GM12874 (cell line): Measurements from ENCODE around the gene TSPYL2.

ENCODE experiments used
- TF ChIP-seq, protein P1 (sequence below): IDR thresholded peaks from 2 replicates; pipeline ENCODE4 v1.5.1; 2011; ENCODE audit warnings: low read depth, mild to moderate bottlenecking, control low read depth, low read length, moderate library complexity; ENCODE audit not compliant: insufficient read depth

Gene TSPYL2

DNA sequence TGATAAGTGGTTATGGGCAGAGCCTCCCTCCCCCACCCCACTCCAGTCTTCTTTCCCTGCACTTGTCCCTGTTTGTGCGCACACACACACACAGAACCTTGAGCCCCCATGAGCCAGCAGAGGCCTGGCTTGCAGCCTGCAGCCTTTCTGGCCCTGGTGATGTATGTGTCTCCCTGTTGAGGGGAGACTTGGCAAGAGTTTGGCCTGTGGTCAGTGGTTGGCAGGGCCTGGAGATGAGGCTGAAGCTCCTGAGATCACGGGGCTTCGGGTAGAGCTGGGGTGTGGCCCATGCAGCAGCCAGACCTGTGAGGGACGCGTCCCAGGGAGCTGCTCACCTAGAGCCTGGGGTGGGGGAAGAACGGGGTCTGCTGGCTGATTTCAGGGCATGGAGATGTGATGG lies 31.3 kb upstream of the TSPYL2 start:
- TF ChIP-seq, protein P1, sequence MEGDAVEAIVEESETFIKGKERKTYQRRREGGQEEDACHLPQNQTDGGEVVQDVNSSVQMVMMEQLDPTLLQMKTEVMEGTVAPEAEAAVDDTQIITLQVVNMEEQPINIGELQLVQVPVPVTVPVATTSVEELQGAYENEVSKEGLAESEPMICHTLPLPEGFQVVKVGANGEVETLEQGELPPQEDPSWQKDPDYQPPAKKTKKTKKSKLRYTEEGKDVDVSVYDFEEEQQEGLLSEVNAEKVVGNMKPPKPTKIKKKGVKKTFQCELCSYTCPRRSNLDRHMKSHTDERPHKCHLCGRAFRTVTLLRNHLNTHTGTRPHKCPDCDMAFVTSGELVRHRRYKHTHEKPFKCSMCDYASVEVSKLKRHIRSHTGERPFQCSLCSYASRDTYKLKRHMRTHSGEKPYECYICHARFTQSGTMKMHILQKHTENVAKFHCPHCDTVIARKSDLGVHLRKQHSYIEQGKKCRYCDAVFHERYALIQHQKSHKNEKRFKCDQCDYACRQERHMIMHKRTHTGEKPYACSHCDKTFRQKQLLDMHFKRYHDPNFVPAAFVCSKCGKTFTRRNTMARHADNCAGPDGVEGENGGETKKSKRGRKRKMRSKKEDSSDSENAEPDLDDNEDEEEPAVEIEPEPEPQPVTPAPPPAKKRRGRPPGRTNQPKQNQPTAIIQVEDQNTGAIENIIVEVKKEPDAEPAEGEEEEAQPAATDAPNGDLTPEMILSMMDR, result no peak

DNA sequence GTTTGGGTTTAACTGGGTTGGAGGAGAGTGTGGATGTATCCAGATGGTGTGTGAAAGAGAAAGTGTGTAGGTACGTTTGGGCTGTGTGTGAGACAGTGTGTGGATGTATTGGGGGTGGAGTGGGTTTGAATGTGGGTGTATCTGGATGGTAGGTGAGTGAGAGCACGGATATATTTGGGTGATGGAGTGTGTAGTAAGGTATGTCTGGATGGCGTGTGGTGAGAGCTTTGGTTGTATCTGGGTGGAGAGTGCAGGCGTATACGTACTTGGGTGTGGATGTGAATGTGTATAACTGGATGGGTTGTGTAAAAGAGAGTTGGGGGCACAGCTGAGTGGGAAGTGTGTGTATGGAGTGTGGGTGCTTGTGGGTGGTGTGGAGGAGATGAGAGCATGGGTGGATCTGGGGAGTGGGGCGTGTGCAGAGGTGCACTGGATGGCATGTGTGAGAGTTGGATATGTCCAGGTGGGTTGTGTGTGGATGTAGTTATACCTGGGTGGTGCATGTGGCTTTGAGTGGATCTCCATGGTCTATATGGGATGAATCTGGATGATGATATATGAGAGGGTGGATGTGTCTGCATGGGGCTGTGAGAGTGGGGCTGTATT lies 26.8 kb upstream of the TSPYL2 start:
- TF ChIP-seq, protein P1, result no peak

DNA sequence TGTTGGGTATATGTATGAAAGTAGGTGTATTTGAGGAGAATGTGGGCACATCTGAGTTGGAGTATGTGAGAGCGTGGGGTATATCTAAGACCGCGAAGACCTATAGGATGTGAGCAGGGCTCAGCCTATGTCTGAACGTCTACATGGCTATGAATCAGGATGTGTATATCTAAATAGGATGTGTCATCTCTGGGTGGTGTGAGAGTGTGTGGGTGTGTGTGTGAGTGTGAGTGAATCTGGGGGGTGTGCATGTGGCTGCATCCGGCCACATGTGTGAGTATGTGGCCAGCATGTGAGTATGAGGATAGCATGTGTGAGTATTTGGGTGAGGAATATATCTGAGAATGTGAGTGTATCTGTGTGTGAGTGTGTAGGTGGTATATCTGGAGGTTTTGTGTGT lies 25.9 kb upstream of the TSPYL2 start:
- TF ChIP-seq, protein P1, result no peak

DNA sequence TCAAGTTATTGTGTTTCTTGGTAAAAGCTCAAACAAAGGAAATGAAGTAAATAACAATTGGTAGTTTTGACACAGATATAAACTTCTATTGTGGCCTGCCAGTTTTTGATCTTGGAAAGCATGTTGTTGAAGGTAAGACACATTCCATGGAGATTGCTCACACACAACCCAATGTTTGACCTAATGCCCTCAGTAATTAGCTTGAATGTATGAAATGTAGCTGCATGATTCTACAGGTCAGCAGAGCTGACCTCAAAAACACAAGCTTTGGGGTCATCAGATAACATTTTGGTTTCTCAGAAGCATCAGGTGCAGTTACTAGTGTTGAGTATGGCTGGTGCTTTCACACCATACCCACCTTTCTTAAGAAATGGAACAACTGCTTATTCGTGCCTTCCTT lies 17.1 kb upstream of the TSPYL2 start:
- TF ChIP-seq, protein P1, result no peak

DNA sequence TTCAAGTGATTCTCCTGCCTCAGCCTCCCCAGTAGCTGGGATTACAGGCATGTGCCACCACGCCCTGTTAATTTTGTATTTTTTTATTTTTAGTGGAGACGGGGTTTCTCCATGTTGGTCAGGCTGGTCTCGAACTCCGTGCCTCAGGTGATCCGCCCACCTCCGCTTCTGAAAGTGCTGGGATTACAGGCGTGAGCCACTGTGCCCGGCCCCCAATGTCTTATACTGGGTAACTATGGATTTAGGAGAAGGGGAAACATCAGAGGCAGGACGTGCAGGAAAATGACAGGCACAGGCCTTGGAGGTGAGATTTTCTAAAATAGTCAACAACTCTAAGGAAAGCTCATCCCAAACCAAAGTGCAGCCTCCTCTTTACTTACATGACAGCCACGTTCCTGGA lies 11.1 kb upstream of the TSPYL2 start:
- TF ChIP-seq, protein P1, result no peak

DNA sequence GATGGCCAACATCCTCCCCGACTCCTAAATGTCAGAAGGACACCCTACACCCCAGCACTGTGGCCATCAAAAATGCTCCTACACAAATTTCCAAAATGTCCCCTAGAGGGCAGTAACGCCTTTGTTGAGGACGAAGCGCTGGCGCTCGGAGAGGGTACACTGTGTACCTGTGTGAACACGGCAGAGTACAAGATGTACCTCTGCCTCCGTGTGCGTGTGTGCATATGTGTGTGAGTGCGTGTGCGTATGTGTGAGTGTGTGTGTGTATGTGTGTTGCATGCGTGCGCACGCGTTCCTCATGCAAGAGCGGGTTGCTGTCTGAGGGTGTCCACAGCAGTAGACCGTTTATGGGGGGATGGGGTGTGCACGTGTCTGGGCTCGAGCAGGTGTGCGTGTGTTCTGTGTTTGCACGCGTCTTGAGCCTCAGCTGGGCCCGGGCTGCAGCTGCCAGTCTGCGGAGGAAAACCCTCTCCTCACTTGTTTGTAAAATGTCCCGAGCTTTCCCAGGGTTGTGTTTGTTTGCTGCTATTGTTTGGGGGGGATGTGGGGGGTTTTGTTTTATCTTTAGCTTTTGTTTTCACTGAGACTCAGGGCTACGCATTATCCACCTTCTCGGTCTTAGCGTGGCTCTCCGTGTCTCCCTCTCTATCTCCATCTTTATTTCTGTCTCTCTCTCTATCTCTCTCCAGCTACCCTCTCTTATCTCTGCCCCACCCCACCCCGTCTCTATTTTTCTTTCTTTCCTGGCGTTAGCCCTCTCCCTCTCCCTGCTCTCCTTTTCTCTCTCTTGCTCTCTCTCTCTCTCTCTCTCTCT lies 10.4 kb upstream of the TSPYL2 start:
- TF ChIP-seq, protein P1, result peak; percentile 58

DNA sequence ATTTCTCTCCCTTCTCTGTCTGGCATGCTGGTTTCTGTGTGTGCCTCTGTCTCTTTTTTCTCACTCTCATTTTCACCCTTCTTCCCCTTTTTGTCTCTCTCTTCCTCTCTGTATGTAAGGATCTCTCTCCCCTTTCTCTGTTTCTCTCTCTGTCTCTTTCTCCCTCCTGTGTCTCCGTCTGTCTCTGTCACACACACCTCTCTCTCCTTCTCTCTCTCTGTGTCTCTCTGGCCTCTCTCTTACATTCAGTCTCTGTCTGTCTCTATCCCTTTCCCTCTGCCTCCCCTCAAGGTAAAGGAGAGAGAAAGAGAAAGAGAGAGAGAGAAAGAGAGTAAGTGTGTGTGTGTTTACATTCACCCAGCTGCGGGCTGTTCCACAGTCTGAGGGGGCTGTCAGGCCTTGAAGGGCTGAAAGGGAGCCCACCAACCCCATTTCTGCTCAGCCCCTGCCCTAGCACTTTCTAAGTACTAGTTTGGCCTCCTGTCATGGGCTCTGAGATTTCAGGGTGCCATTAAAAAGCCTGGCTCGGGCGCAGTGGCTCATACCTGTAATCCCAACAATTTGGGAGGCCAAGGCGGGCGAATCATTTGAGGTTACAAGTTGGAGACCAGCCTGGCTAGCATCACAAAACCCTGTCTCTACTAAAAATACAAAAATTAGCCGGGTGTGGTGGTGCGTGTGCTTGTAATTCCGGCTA lies 9.6 kb upstream of the TSPYL2 start:
- TF ChIP-seq, protein P1, result no peak
